ENCODE results near the gene UHMK1.
"Not testable (repeated sequence)": the region's sequence is repeated elsewhere in the genome, so short reads cannot be mapped to it uniquely, and the experiment has no call there.

Gene UHMK1, protein sequence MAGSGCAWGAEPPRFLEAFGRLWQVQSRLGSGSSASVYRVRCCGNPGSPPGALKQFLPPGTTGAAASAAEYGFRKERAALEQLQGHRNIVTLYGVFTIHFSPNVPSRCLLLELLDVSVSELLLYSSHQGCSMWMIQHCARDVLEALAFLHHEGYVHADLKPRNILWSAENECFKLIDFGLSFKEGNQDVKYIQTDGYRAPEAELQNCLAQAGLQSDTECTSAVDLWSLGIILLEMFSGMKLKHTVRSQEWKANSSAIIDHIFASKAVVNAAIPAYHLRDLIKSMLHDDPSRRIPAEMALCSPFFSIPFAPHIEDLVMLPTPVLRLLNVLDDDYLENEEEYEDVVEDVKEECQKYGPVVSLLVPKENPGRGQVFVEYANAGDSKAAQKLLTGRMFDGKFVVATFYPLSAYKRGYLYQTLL

DNA sequence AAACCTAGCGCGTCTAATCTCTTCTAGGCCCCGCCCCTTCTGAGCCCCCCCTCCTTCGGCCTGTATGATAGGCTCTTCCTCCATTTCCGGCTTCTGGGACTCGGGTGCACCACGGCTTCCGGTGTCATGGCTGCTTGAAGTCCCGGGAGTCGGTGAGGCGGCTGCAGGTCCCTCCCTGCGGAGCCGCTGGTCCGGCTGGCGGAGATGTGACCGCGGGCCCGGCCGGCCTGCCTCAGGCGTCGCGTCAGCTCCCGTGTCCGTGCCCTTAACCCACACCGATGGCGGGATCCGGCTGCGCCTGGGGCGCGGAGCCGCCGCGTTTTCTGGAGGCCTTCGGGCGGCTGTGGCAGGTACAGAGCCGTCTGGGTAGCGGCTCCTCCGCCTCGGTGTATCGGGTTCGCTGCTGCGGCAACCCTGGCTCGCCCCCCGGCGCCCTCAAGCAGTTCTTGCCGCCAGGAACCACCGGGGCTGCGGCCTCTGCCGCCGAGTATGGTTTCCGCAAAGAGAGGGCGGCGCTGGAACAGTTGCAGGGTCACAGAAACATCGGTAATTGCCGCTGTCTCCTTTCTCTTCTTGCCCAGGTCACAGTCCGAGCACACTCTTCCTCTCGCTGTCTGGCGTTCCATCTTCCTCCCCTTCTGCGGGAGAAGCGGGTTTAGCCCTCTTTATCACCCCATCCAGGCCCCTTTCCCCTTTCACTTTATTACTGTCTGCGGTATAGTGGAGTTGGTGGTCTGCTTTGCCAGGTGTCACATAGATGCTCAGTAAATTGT lies at the start of gene UHMK1:
TSS of gene UHMK1 (plus strand) at position 96 of the 773 bp plus-strand sequence. CDS start at position 279, 183 bp downstream.
- DNase-seq (ENCODE audit: low spot score in 2 of 2) (peak; percentile 71 to 77), ATAC-seq (replicated peaks; ENCODE audit: extremely low read depth, poor library complexity, severe bottlenecking) (peak; percentile 98)
- Mint-ChIP-seq H3K27ac (ENCODE audit: low read depth) (peak within 1 kb of the TSS; percentile 96), H3K4me1 (peaks cover 26% of the 10 kb centered on the region), H3K27me3 (no peaks in the 10 kb centered on the region), H3K9me3 (no peaks in the 10 kb centered on the region), H3K36me3 (ENCODE audit: insufficient read depth) (peaks cover 29% of the 10 kb centered on the region), H3K4me3 (peak within 1 kb of the TSS; percentile 93)

GRCh38 chr1:162454361-162454760 lies 43.3 kb upstream of the UHMK1 start:
- H3K36me3 Mint-ChIP-seq (ENCODE audit: insufficient read depth); H3K27me3 Mint-ChIP-seq; H3K4me3 Mint-ChIP-seq; H3K27ac Mint-ChIP-seq (ENCODE audit: low read depth); H3K4me1 Mint-ChIP-seq; ATAC-seq (replicated peaks; ENCODE audit: extremely low read depth, poor library complexity, severe bottlenecking); DNase-seq (ENCODE audit: low spot score in 2 of 2); H3K9me3 Mint-ChIP-seq: not testable (repeated sequence)

DNA sequence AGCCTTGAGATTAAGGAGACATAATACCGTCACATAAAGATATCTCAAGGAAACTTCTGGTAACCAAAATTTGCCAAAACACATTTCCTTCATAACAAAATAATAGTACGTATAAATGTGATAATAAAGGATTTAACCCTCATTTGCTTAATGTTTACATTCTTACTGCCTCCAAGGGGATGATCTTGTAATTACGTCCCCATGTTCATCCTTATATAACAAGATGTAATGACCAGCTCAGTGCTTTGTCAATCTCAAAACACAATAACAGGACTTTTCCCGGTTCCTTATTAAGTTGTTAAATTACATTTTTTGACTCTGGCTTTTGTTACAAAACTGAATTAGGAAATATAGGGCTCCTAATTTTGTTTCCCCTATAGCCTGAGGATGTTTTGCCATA lies 41.3 kb upstream of the UHMK1 start:
- Mint-ChIP-seq H3K27ac (ENCODE audit: low read depth) (no peak overlapping the region), H3K27me3 (no peaks in the 10 kb centered on the region), H3K4me3 (no peak overlapping the region), H3K4me1 (no peaks in the 10 kb centered on the region), H3K9me3 (no peaks in the 10 kb centered on the region), H3K36me3 (ENCODE audit: insufficient read depth) (no peaks in the 10 kb centered on the region)
- DNase-seq (ENCODE audit: low spot score in 2 of 2) (no peak), ATAC-seq (replicated peaks; ENCODE audit: extremely low read depth, poor library complexity, severe bottlenecking) (no peak)

DNA sequence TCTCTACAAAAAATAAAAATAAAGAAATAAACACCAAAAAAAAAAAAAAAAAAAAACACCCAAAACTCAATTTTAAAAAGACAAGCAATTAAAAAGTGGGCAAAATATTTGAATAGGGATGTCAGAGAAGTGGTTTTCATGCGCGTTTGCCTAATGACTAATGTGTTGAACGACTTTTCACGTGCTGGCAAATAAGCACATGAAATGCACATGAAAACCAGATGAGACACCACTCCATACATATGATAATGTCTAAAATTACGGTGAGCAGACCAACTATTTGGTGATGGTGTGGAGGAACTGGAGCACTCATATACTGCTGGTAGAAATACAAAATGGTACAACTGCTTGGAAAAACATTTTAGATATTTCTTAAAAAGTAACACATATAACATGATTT lies 39.4 kb upstream of the UHMK1 start:
- no peaks in the 10 kb centered on the region for H3K9me3 Mint-ChIP-seq
- no peaks in the 10 kb centered on the region for H3K27me3 Mint-ChIP-seq
- ATAC-seq (replicated peaks; ENCODE audit: extremely low read depth, poor library complexity, severe bottlenecking) (no peak), DNase-seq (ENCODE audit: low spot score in 2 of 2) (no peak)
- no peaks in the 10 kb centered on the region for H3K4me1 Mint-ChIP-seq
- H3K36me3 Mint-ChIP-seq (ENCODE audit: insufficient read depth), result no peaks in the 10 kb centered on the region
- no peak overlapping the region for H3K27ac Mint-ChIP-seq (ENCODE audit: low read depth)
- no peak overlapping the region for H3K4me3 Mint-ChIP-seq

- H3K4me3 Mint-ChIP-seq; H3K27me3 Mint-ChIP-seq; ATAC-seq (replicated peaks; ENCODE audit: extremely low read depth, poor library complexity, severe bottlenecking): not testable (repeated sequence)
Observed at GRCh38 chr1:162462425-162462824, 35.2 kb upstream of the UHMK1 start.

DNA sequence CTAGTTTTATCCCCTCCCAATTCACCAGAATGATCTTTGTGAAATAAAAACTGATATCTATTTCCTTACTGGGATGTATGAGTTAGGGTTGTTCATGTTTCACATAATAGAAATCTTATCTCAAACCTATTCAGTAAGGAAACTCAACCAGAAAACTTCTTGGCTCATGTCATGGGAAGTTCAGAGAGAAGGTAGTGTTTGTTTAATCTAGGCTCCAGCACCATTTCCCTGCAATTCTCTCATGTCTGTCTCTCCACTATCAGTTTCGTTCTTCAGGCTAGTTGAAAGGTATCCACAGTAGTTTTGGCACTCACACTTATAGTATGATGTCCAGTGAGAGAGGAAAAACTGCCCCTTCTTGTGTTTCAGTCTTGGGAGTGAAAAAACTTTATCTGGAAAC lies 34.6 kb upstream of the UHMK1 start:
- DNase-seq (ENCODE audit: low spot score in 2 of 2), result no peak
- peaks cover 4% of the 10 kb centered on the region for H3K27me3 Mint-ChIP-seq
- H3K4me1 Mint-ChIP-seq, result no peaks in the 10 kb centered on the region
- H3K4me3 Mint-ChIP-seq, result no peak overlapping the region
- no peaks in the 10 kb centered on the region for H3K36me3 Mint-ChIP-seq (ENCODE audit: insufficient read depth)
- ATAC-seq (replicated peaks; ENCODE audit: extremely low read depth, poor library complexity, severe bottlenecking), result no peak
- H3K9me3 Mint-ChIP-seq, result no peaks in the 10 kb centered on the region
- no peak overlapping the region for H3K27ac Mint-ChIP-seq (ENCODE audit: low read depth)

More at GRCh38 chr1:162462425-162462824, 35.2 kb upstream of the UHMK1 start:
- not testable (repeated sequence) for H3K36me3 Mint-ChIP-seq (ENCODE audit: insufficient read depth); H3K9me3 Mint-ChIP-seq; H3K27ac Mint-ChIP-seq (ENCODE audit: low read depth); H3K4me1 Mint-ChIP-seq; DNase-seq (ENCODE audit: low spot score in 2 of 2)

DNA sequence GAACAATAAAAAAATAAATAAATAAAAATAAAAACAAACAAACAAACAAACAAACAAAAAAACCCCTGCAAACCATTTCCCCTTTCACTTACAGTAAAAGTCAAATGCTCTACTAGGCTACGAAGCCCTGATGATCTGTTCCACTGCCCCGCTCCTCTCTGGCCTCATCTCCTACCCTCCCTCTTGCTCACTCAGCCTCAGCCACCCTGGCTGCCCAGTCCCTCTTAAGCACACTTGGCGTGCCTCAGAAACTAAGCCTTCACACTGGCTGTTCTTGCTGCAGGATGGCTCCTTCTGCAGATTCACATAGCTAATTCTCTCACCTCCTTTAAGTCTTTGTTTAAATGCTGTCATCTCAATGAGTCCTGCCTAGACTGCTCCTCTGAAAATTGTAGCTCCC lies 30.8 kb upstream of the UHMK1 start:
- H3K4me3 Mint-ChIP-seq, result no peak overlapping the region
- no peak for ATAC-seq (replicated peaks; ENCODE audit: extremely low read depth, poor library complexity, severe bottlenecking)
- peaks cover 37% of the 10 kb centered on the region for H3K27me3 Mint-ChIP-seq
- DNase-seq (ENCODE audit: low spot score in 2 of 2), result no peak
- H3K4me1 Mint-ChIP-seq, result no peaks in the 10 kb centered on the region
- no peaks in the 10 kb centered on the region for H3K9me3 Mint-ChIP-seq
- H3K36me3 Mint-ChIP-seq (ENCODE audit: insufficient read depth), result no peaks in the 10 kb centered on the region
- H3K27ac Mint-ChIP-seq (ENCODE audit: low read depth), result no peak overlapping the region

GRCh38 chr1:162470216-162470615 lies 27.4 kb upstream of the UHMK1 start:
- Mint-ChIP-seq H3K4me3 (no peak overlapping the region), H3K27me3 (peaks cover 53% of the 10 kb centered on the region), H3K27ac (ENCODE audit: low read depth) (no peak overlapping the region), H3K9me3 (no peaks in the 10 kb centered on the region), H3K36me3 (ENCODE audit: insufficient read depth) (no peaks in the 10 kb centered on the region), H3K4me1 (no peaks in the 10 kb centered on the region)
- no peak for ATAC-seq (replicated peaks; ENCODE audit: extremely low read depth, poor library complexity, severe bottlenecking)
- no peak for DNase-seq (ENCODE audit: low spot score in 2 of 2)

DNA sequence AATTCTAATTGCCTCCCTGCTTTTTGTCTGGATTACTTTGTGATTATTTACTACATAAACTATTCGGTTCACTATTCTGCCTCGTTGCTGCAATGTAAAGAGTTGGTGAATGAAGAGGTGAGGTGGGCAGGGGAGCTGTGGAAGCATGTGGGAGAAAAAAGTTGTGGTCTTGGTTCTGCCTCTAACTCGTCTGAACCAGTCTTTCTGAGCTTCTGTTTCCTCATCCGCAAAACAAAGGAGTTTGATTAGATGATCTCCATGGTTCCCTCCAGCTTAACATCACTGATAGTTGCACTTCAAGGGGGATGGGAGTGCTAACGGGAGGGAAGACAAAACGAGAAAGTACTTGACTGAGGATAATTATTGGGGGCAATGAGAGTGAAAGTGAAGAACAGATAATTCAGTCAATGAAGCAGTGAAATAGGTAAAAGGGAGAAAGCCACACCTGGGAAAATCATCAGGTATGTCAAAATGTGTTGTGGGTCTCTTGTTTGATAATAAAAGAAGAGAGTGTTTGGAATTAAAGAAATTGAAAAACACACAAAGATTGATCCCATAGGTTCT lies 26.2 kb upstream of the UHMK1 start:
- Mint-ChIP-seq H3K4me3 (no peak overlapping the region), H3K4me1 (no peaks in the 10 kb centered on the region), H3K36me3 (ENCODE audit: insufficient read depth) (no peaks in the 10 kb centered on the region), H3K27me3 (peaks cover 55% of the 10 kb centered on the region), H3K9me3 (no peaks in the 10 kb centered on the region), H3K27ac (ENCODE audit: low read depth) (no peak overlapping the region)
- no peak for ATAC-seq (replicated peaks; ENCODE audit: extremely low read depth, poor library complexity, severe bottlenecking)
- DNase-seq (ENCODE audit: low spot score in 2 of 2), result no peak

DNA sequence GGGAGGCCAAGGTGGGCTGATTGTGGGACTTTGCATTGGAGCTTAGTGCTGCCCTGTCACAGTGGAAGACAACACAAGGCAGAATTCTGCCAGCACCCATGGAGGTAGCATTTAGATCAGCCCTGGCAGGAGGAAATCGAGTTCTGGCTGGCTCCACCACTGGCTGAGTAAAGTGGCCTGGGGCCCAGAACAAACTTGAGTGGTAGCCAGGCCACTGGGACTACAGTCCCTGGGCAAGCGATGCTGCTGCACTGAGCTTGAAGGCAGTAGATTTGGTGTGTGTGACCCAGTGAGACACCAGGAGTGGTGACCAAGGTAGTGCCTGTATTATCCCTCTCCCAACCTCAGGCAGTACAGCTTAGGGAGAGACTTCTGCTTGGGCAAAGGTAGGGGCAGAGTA lies 22.5 kb upstream of the UHMK1 start:
- Mint-ChIP-seq H3K27me3 (peaks cover 60% of the 10 kb centered on the region), H3K9me3 (peaks cover 6% of the 10 kb centered on the region), H3K4me3 (no peak overlapping the region), H3K36me3 (ENCODE audit: insufficient read depth) (no peaks in the 10 kb centered on the region), H3K4me1 (no peaks in the 10 kb centered on the region), H3K27ac (ENCODE audit: low read depth) (no peak overlapping the region)
- DNase-seq (ENCODE audit: low spot score in 2 of 2), result no peak
- ATAC-seq (replicated peaks; ENCODE audit: extremely low read depth, poor library complexity, severe bottlenecking), result no peak

- H3K4me3 Mint-ChIP-seq, result no peak overlapping the region
- ATAC-seq (replicated peaks; ENCODE audit: extremely low read depth, poor library complexity, severe bottlenecking) (no peak), DNase-seq (ENCODE audit: low spot score in 2 of 2) (no peak)
- H3K27me3 Mint-ChIP-seq, result peaks cover 55% of the 10 kb centered on the region
- peaks cover 6% of the 10 kb centered on the region for H3K9me3 Mint-ChIP-seq
- no peaks in the 10 kb centered on the region for H3K36me3 Mint-ChIP-seq (ENCODE audit: insufficient read depth)
- no peaks in the 10 kb centered on the region for H3K4me1 Mint-ChIP-seq
- H3K27ac Mint-ChIP-seq (ENCODE audit: low read depth), result no peak overlapping the region
Observed at GRCh38 chr1:162475539-162476185, 22.0 kb upstream of the UHMK1 start.

DNA sequence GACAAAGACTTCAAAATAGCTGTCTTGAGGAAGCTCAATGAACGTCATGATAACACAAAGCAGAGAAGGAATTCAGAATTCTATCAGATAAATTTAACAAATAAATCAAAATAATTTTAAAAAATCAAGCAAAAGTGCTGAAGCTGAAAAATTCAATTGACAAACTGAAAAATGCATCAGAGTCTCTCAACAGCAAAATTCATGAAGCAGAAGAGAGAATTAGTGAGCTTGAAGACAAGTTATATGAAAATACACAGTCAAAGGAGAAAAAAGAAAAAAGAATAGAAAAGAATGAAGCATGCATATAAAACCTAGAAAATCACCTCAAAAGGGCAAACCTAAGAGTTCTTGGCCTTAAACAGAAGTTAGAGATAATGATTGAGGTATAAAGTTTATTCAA lies 21.0 kb upstream of the UHMK1 start:
- Mint-ChIP-seq H3K27ac (ENCODE audit: low read depth) (no peak overlapping the region), H3K9me3 (peaks cover 6% of the 10 kb centered on the region), H3K4me3 (no peak overlapping the region), H3K4me1 (no peaks in the 10 kb centered on the region), H3K36me3 (ENCODE audit: insufficient read depth) (no peaks in the 10 kb centered on the region), H3K27me3 (peaks cover 45% of the 10 kb centered on the region)
- DNase-seq (ENCODE audit: low spot score in 2 of 2), result no peak
- no peak for ATAC-seq (replicated peaks; ENCODE audit: extremely low read depth, poor library complexity, severe bottlenecking)

Data from central memory CD8-positive, alpha-beta T cell (primary cell).